DND-41 (cell line): ENCODE data around the gene FBXO8.

Source experiments
- ATAC-seq: fragments of 200-7000 bp; cut with Tn5 transposase; 3 replicates; pipeline ENCODE4 v1.9.1; 2021; ENCODE audit warnings: low read depth; ENCODE audit not compliant: insufficient read depth
- DNase-seq: peaks from one replicate; pipeline ENCODE4 v3.0.0-alpha.2; 2020
- H2AFZ ChIP-seq: 2 replicates; pipeline ENCODE4 v1.6.0; 2012; ENCODE audit warnings: low read depth, low read length
- H3K27ac ChIP-seq: 2 replicates; pipeline ENCODE4 v1.5.1; 2012; ENCODE audit warnings: low read length, inconsistent platforms
- H3K27me3 ChIP-seq: fragments of 200-600 bp; sonication (generic); 2 replicates; pipeline ENCODE4 v1.6.0; 2012; ENCODE audit warnings: low read length, mild to moderate bottlenecking, inconsistent platforms; ENCODE audit not compliant: insufficient read depth, poor library complexity
- H3K36me3 ChIP-seq: 2 replicates; pipeline ENCODE4 v1.5.1; 2012; ENCODE audit warnings: low read length, inconsistent platforms; ENCODE audit not compliant: insufficient read depth
- H3K4me1 ChIP-seq: 2 replicates; pipeline ENCODE4 v1.5.1; 2012; ENCODE audit warnings: mild to moderate bottlenecking, low read length; ENCODE audit not compliant: insufficient read depth
- H3K4me2 ChIP-seq: 2 replicates; pipeline ENCODE4 v1.6.0; 2012; ENCODE audit warnings: mild to moderate bottlenecking, moderate library complexity, low read length, inconsistent platforms; ENCODE audit not compliant: insufficient read depth
- H3K4me3 ChIP-seq, 2 experiments: fragments of 200-600 bp in 1 of 2; shearing (Covaris generic) in 1 of 2; 2 replicates each; pipeline ENCODE4 v1.5.1; 2012 to 2016; ENCODE audit warnings: inconsistent platforms in 2 of 2, low read length in 2 of 2, mild to moderate bottlenecking in 2 of 2, low read depth in 1 of 2, moderate library complexity in 1 of 2
- H3K79me2 ChIP-seq: 2 replicates; pipeline ENCODE4 v1.6.0; 2012; ENCODE audit warnings: low read length, inconsistent platforms; ENCODE audit not compliant: insufficient read depth
- H3K9ac ChIP-seq: 2 replicates; pipeline ENCODE4 v1.6.0; 2012; ENCODE audit warnings: low read depth, mild to moderate bottlenecking, inconsistent platforms, low read length, moderate library complexity
- H3K9me3 ChIP-seq: 2 replicates; pipeline ENCODE4 v1.5.1; 2012; ENCODE audit warnings: low read length, moderate library complexity, mild to moderate bottlenecking, inconsistent platforms; ENCODE audit not compliant: insufficient read depth, severe bottlenecking
- H4K20me1 ChIP-seq: 2 replicates; pipeline ENCODE4 v1.6.0; 2012; ENCODE audit warnings: low read length; ENCODE audit not compliant: insufficient read depth
- CTCF ChIP-seq: IDR thresholded peaks from 2 replicates; pipeline ENCODE4 v1.5.1; 2012; ENCODE audit warnings: borderline replicate concordance, low read length, moderate library complexity, mild to moderate bottlenecking; ENCODE audit not compliant: poor library complexity, severe bottlenecking; ENCODE audit errors: extremely low read depth
- EZH2 ChIP-seq: IDR thresholded peaks from 3 replicates; pipeline ENCODE4 v1.6.1; 2012; ENCODE audit warnings: borderline replicate concordance, low read depth, mild to moderate bottlenecking, moderate library complexity, low read length, inconsistent platforms; ENCODE audit not compliant: severe bottlenecking

Gene FBXO8

DNA sequence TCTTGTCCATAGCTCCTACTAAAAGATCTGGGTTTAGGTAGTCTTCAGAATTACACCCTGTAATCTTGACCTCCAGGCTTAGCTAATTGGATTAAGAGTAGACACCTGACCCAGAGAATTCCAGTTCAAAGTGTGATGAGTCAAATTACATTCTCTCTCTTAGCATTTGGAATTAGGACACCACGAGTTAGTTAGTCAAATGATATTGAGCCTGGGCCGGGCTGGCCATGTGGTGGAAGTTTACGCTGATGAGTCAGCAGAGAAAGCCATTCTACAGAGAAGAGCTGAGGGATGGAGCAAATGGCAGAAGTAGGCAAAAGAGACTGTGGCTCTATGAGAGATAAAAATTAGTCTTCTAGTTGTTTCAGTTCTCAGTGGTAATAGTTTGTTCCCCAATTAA lies 31.3 kb upstream of the FBXO8 start:
- TF ChIP-seq CTCF, result no peak
- no peak for TF ChIP-seq EZH2
- H3K36me3 ChIP-seq, result peaks cover 25% of the 10 kb centered on the region; the same call in 1 of the 2 replicates
- ATAC-seq (no peak), DNase-seq (no peak)
- H4K20me1 ChIP-seq, result no peaks in the 10 kb centered on the region
- no peak overlapping the region for H2AFZ ChIP-seq
- H3K27me3 ChIP-seq, result no peaks in the 10 kb centered on the region
- no peaks in the 10 kb centered on the region for H3K79me2 ChIP-seq
- no peak overlapping the region for H3K4me3 ChIP-seq
- H3K4me2 ChIP-seq, result no peak overlapping the region
- no peaks in the 10 kb centered on the region for H3K4me1 ChIP-seq
- no peak overlapping the region for H3K27ac ChIP-seq
- H3K9ac ChIP-seq, result no peak overlapping the region
- no peaks in the 10 kb centered on the region for H3K9me3 ChIP-seq

DNA sequence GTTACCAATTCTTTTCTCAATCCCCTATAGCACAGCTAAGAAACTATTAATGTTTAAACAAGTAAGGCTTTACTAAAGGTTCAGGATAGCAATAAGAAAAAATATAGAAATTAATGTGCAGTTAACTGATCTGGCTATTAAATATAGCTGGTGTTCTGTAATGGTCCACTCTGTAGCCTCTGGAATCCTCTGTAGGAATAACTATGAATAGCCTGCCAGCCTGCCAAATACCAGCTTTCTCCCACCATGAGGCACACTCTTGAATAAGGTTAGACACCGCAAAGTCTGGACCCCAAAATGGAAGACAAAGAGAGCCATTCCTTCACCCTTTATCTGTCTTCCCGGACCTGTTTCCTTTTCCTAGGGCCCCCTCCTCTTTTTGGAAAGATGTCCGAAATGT lies 30.8 kb upstream of the FBXO8 start:
- no peaks in the 10 kb centered on the region for H3K27me3 ChIP-seq
- H4K20me1 ChIP-seq, result no peaks in the 10 kb centered on the region
- TF ChIP-seq EZH2 (no peak), CTCF (no peak)
- no peaks in the 10 kb centered on the region for H3K79me2 ChIP-seq
- H3K4me1 ChIP-seq, result no peaks in the 10 kb centered on the region
- peaks cover 22% of the 10 kb centered on the region; the same call in 1 of the 2 replicates for H3K36me3 ChIP-seq
- ATAC-seq, result no peak
- H3K4me3 ChIP-seq, result no peak overlapping the region
- no peaks in the 10 kb centered on the region for H3K9me3 ChIP-seq
- no peak overlapping the region for H2AFZ ChIP-seq
- DNase-seq, result no peak
- no peak overlapping the region for H3K4me2 ChIP-seq
- no peak overlapping the region for H3K27ac ChIP-seq
- no peak overlapping the region for H3K9ac ChIP-seq

- H3K4me1 ChIP-seq, result no peaks in the 10 kb centered on the region
- DNase-seq, result no peak
- H3K4me2 ChIP-seq, result no peak overlapping the region
- H2AFZ ChIP-seq, result no peak overlapping the region
- H3K79me2 ChIP-seq, result no peaks in the 10 kb centered on the region
- no peaks in the 10 kb centered on the region for H3K27me3 ChIP-seq
- H3K9ac ChIP-seq, result no peak overlapping the region
- TF ChIP-seq CTCF (no peak), EZH2 (no peak)
- peaks cover 18% of the 10 kb centered on the region; the same call in 1 of the 2 replicates for H3K36me3 ChIP-seq
- ATAC-seq, result no peak
- H4K20me1 ChIP-seq, result no peaks in the 10 kb centered on the region
- no peaks in the 10 kb centered on the region for H3K9me3 ChIP-seq
- H3K4me3 ChIP-seq, result no peak overlapping the region
- H3K27ac ChIP-seq, result no peak overlapping the region
Measured at GRCh38 chr4:174312993-174313392, 29.5 kb upstream of the FBXO8 start.

GRCh38 chr4:174307694-174308093 lies 24.2 kb upstream of the FBXO8 start:
- H3K36me3 ChIP-seq, result peaks cover 36% of the 10 kb centered on the region
- TF ChIP-seq EZH2 (no peak), CTCF (no peak)

More at GRCh38 chr4:174307694-174308093, 24.2 kb upstream of the FBXO8 start:
- Histone ChIP-seq H3K4me2 (no peak overlapping the region), H3K79me2 (no peaks in the 10 kb centered on the region), H3K9me3 (no peaks in the 10 kb centered on the region), H4K20me1 (no peaks in the 10 kb centered on the region), H3K9ac (no peak overlapping the region), H3K27ac (no peak overlapping the region), H2AFZ (no peak overlapping the region), H3K4me1 (no peaks in the 10 kb centered on the region), H3K27me3 (no peaks in the 10 kb centered on the region), H3K4me3 (no peak overlapping the region)
- ATAC-seq (no peak), DNase-seq (no peak)
